LNCaP clone FGC (cell line): ENCODE results near the gene DOK6.

ENCODE experiments used
- DNase-seq: peaks from one replicate; pipeline ENCODE4 v3.0.0-alpha.2; 2011; ENCODE audit warnings: low read depth
- H3K4me3 ChIP-seq: 2 replicates; pipeline ENCODE4 v1.5.1; 2011; ENCODE audit warnings: mild to moderate bottlenecking, low read depth, low read length, control low read depth
- CTCF ChIP-seq: IDR thresholded peaks from 2 replicates; pipeline ENCODE4 v1.5.1; 2012; ENCODE audit warnings: mild to moderate bottlenecking; ENCODE audit not compliant: control insufficient read depth, insufficient read depth; ENCODE audit errors: extremely low read depth

Gene DOK6

GRCh38 chr18:69557282-69557681 lies 156.6 kb downstream of the DOK6 start:
- no peak for DNase-seq
- TF ChIP-seq CTCF, result no peak
- no peak overlapping the region for H3K4me3 ChIP-seq

- no peak for TF ChIP-seq CTCF
- DNase-seq, result no peak
Observed at GRCh38 chr18:69558052-69558451, 157.4 kb downstream of the DOK6 start.

GRCh38 chr18:69559604-69560003 lies 158.9 kb downstream of the DOK6 start:
- TF ChIP-seq CTCF, result no peak

More at GRCh38 chr18:69558052-69558451, 157.4 kb downstream of the DOK6 start:
- no peak overlapping the region for H3K4me3 ChIP-seq

GRCh38 chr18:69564602-69565001 lies 163.9 kb downstream of the DOK6 start:
- no peak overlapping the region for H3K4me3 ChIP-seq
- no peak for DNase-seq
- no peak for TF ChIP-seq CTCF

More at GRCh38 chr18:69559604-69560003, 158.9 kb downstream of the DOK6 start:
- no peak overlapping the region for H3K4me3 ChIP-seq
- no peak for DNase-seq

- H3K4me3 ChIP-seq, result no peak overlapping the region
- no peak for DNase-seq
- no peak for TF ChIP-seq CTCF
Observed at GRCh38 chr18:69567813-69568488, 167.3 kb downstream of the DOK6 start.

GRCh38 chr18:69569133-69569532 lies 168.4 kb downstream of the DOK6 start:
- DNase-seq, result no peak
- no peak overlapping the region for H3K4me3 ChIP-seq
- no peak for TF ChIP-seq CTCF

- no peak for DNase-seq
- TF ChIP-seq CTCF, result no peak
Observed at GRCh38 chr18:69574401-69574800, 173.7 kb downstream of the DOK6 start.

More at GRCh38 chr18:69574401-69574800, 173.7 kb downstream of the DOK6 start:
- no peak overlapping the region for H3K4me3 ChIP-seq
